ENCODE results near the gene TEAD3.

Gene TEAD3

DNA sequence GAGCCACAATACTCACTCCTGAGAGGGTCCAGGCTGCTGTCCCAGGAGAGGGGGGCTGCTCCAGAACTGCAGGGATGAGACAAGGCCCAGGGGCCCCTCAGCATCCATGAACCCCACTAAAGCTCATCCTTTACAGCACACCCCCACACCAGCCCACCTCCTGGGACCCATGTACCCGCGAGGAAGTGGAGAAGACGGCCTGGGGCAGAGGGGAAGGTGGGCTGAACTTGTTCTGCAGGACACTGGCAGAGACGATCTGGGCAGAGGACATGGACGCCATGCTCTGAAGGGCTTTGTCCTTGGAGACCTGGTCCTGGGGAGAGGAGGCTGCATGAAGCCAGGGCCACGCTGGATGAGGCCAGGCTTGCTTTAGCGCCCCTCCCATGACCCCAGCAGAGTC lies 18.6 kb downstream of the TEAD3 start:
- TF ChIP-seq, protein P1, sequence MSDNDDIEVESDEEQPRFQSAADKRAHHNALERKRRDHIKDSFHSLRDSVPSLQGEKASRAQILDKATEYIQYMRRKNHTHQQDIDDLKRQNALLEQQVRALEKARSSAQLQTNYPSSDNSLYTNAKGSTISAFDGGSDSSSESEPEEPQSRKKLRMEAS (IDR thresholded peaks at IDR 0.05; ENCODE audit: low read depth, low read length) = no peak
- TF ChIP-seq, protein P2, sequence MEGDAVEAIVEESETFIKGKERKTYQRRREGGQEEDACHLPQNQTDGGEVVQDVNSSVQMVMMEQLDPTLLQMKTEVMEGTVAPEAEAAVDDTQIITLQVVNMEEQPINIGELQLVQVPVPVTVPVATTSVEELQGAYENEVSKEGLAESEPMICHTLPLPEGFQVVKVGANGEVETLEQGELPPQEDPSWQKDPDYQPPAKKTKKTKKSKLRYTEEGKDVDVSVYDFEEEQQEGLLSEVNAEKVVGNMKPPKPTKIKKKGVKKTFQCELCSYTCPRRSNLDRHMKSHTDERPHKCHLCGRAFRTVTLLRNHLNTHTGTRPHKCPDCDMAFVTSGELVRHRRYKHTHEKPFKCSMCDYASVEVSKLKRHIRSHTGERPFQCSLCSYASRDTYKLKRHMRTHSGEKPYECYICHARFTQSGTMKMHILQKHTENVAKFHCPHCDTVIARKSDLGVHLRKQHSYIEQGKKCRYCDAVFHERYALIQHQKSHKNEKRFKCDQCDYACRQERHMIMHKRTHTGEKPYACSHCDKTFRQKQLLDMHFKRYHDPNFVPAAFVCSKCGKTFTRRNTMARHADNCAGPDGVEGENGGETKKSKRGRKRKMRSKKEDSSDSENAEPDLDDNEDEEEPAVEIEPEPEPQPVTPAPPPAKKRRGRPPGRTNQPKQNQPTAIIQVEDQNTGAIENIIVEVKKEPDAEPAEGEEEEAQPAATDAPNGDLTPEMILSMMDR (IDR thresholded peaks at IDR 0.05; ENCODE audit: low read depth, low read length) = no peak
- TF ChIP-seq MYC (IDR thresholded peaks at IDR 0.05; ENCODE audit: low read depth, low read length) (no peak), POLR2A (IDR thresholded peaks at IDR 0.05; ENCODE audit: extremely low read depth, insufficient read length) (no peak)
- no peak for DNase-seq (ENCODE audit: low read depth)
- no peak overlapping the region for H3K4me3 ChIP-seq (ENCODE audit: low read depth, low read length)

DNA sequence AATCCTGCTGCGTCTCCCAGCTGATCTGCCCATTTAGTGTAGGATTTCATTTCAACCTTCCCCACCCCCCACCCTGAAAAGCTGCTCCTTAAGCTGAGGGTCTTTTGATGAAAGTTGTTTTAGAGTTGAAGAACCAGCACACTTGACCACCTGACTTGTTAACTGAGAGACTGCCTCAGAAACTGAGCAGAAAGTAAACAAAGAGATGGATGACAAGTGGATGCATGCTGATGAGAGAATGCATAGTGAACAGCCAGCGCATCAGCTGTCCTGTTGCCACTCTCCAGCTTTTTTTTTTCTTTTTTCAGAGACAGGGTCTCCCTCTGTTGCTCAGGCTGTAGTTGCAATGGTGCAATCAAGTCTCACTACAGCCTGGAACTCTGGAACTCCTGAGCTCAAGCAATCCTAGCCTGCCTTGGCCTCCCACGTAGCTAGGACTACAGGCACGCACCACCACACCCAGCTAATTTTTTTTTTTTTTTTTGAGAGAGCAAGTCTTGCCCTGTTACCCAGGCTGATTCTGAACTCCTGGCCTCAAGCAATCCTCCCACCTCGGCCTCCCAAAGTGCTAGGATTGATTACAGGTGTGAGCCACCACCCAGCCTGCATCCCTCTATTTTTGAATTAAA lies 19.2 kb downstream of the TEAD3 start:
- H3K4me3 ChIP-seq (ENCODE audit: low read depth, low read length) = no peak overlapping the region
- no peak for TF ChIP-seq MYC (IDR thresholded peaks at IDR 0.05; ENCODE audit: low read depth, low read length)
- TF ChIP-seq POLR2A (IDR thresholded peaks at IDR 0.05; ENCODE audit: extremely low read depth, insufficient read length) = no peak
- TF ChIP-seq, protein P2 (IDR thresholded peaks at IDR 0.05; ENCODE audit: low read depth, low read length) = no peak
- TF ChIP-seq, protein P1 (IDR thresholded peaks at IDR 0.05; ENCODE audit: low read depth, low read length) = no peak
- DNase-seq (ENCODE audit: low read depth) = no peak

DNA sequence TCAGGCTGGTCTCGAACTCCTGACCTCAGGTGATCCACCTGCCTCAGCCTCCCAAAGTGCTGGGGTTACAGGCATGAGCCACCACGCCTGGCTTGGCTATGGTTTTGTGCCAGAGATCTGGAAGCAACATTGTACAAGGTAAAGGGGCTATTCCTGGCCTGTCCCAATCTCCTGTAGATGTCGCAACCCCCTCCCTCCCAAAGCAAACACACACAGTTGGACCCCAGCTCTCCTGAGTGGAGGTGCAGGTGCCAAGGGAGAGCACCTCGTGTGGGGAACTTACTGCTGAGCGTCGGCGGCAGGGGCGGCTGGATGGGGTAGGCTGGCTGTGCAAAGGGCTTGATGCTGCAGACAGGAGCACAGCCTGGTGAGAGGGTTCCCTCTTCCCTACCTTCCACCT lies 19.9 kb downstream of the TEAD3 start:
- H3K4me3 ChIP-seq (ENCODE audit: low read depth, low read length) = no peak overlapping the region
- TF ChIP-seq, protein P1 (IDR thresholded peaks at IDR 0.05; ENCODE audit: low read depth, low read length) = no peak
- TF ChIP-seq, protein P2 (IDR thresholded peaks at IDR 0.05; ENCODE audit: low read depth, low read length) = no peak
- no peak for TF ChIP-seq POLR2A (IDR thresholded peaks at IDR 0.05; ENCODE audit: extremely low read depth, insufficient read length)
- no peak for TF ChIP-seq MYC (IDR thresholded peaks at IDR 0.05; ENCODE audit: low read depth, low read length)
- no peak for DNase-seq (ENCODE audit: low read depth)

DNA sequence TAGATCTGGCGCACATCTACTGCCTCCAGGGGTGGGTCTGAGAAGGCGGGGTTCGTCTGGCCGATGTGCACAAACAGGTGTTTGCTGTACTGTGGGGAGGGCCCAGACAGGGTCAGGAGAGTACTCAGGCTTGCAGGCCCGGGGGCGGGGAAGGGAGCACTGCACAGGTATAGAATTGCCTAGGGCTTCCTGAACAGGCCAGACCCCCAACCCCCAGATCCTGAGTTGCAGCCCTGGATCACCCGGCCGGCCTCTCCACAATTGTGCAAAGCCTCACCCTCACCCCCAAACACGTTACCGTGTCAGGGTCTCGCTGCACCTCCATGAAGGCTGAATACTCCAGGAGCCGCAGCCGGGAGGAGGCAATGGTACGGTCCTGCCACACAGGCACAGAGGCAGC lies 20.9 kb downstream of the TEAD3 start:
- TF ChIP-seq POLR2A (IDR thresholded peaks at IDR 0.05; ENCODE audit: extremely low read depth, insufficient read length) (no peak), MYC (IDR thresholded peaks at IDR 0.05; ENCODE audit: low read depth, low read length) (no peak)
- TF ChIP-seq, protein P1 (IDR thresholded peaks at IDR 0.05; ENCODE audit: low read depth, low read length) = no peak
- TF ChIP-seq, protein P2 (IDR thresholded peaks at IDR 0.05; ENCODE audit: low read depth, low read length) = no peak
- DNase-seq (ENCODE audit: low read depth) = no peak

DNA sequence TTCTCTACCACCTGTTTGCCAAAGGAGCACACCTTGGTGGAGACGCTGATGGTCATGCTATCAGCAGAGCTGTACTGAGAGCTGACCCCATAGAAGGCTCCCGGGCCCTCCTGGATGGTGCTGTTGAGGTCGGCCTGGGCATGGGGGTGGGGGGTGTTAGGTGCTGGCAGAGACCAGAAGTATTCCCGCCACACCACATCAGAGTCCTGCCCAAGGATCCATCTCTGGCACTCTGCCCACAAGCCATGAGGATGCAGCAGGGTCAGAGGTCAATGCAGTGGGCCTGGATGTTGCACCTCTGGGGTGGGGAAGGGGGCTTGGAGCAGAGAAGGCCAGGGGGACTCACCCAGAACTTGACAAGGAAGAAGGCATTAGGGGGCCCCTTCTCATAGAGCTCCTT lies 21.3 kb downstream of the TEAD3 start:
- no peak for DNase-seq (ENCODE audit: low read depth)
- no peak for TF ChIP-seq MYC (IDR thresholded peaks at IDR 0.05; ENCODE audit: low read depth, low read length)
- TF ChIP-seq, protein P1 (IDR thresholded peaks at IDR 0.05; ENCODE audit: low read depth, low read length) = no peak
- TF ChIP-seq, protein P2 (IDR thresholded peaks at IDR 0.05; ENCODE audit: low read depth, low read length) = no peak
- TF ChIP-seq POLR2A (IDR thresholded peaks at IDR 0.05; ENCODE audit: extremely low read depth, insufficient read length) = no peak
- no peak overlapping the region for H3K4me3 ChIP-seq (ENCODE audit: low read depth, low read length)

More for the DNA sequence above, 20.9 kb downstream of the TEAD3 start:
- H3K4me3 ChIP-seq (ENCODE audit: low read depth, low read length) = no peak overlapping the region
